ENCODE measurements around the gene ELP1. TPM values are rescaled to one million over a fixed set of nuclear protein-coding genes. Genes with fewer than 3 reads are reported as not detected.

ELP1 gene
- total RNA-seq, 4 donors from 2014 or later = 12.3 to 22.2 (median 20.2) TPM

DNA sequence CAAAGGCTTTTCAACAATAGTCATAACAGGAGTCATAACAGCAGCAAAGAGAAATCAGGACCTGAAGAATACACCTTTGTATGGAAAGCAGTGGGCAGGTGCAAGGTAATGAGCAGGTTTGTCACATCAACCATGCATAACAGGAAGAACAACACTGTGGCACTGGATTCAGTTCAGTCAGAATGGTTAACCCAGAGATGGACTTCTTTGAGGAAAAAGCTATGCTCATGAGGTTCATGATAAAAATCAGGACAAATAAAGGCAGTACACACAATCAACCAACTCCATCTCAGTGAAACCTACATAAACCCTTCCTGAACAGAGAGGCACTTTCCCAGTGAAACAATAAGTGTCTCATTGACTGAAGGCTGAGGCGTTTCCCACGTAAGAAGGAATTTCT lies 27.2 kb upstream of the ELP1 start:
- DNase-seq = no peak
- Histone ChIP-seq H3K4me1 (no peaks in the 10 kb centered on the region), H3K36me3 (peaks cover 0 to 12% (median 0%) of the 10 kb centered on the region in 3 donors), H3K27ac (no peak overlapping the region), H3K4me3 (no peak overlapping the region), H3K9me3 (no peaks in the 10 kb centered on the region), H3K27me3 (no peaks in the 10 kb centered on the region)
- TF ChIP-seq, protein P1, sequence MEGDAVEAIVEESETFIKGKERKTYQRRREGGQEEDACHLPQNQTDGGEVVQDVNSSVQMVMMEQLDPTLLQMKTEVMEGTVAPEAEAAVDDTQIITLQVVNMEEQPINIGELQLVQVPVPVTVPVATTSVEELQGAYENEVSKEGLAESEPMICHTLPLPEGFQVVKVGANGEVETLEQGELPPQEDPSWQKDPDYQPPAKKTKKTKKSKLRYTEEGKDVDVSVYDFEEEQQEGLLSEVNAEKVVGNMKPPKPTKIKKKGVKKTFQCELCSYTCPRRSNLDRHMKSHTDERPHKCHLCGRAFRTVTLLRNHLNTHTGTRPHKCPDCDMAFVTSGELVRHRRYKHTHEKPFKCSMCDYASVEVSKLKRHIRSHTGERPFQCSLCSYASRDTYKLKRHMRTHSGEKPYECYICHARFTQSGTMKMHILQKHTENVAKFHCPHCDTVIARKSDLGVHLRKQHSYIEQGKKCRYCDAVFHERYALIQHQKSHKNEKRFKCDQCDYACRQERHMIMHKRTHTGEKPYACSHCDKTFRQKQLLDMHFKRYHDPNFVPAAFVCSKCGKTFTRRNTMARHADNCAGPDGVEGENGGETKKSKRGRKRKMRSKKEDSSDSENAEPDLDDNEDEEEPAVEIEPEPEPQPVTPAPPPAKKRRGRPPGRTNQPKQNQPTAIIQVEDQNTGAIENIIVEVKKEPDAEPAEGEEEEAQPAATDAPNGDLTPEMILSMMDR (IDR thresholded peaks at IDR 0.05) = no peak
- TF ChIP-seq POLR2A (IDR thresholded peaks at IDR 0.05) = no peak
- 90 to 94% methylated on average over 2 of the region's 2 CpGs for WGBS, 2 donors
- intact Hi-C loops (cut with DNase I) = no loop called here

DNA sequence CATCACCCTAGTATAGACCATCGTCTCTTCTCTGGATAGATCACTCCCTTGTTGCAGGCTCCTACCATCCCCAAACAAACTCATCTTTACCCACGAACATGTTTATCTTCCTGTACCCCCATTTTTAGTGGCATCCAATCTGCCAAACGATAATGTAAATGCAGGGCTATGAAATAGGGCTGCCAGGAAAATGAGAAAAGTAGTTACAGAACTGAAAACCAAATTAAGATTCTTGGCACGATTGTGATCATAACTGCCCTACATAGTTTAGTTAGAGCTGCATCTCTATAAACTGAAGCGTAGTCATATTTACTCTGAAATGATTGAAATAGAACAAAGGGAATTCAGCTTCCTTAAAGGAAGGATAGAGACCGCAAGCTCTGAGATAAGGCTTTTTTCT lies 26.4 kb upstream of the ELP1 start:
- Histone ChIP-seq H3K9me3 (no peaks in the 10 kb centered on the region), H3K4me3 (no peak overlapping the region), H3K36me3 (peaks cover 0 to 7% (median 0%) of the 10 kb centered on the region in 3 donors), H3K27ac (no peak overlapping the region), H3K27me3 (no peaks in the 10 kb centered on the region), H3K4me1 (no peaks in the 10 kb centered on the region)
- no peak for DNase-seq
- intact Hi-C loops (cut with DNase I) = no loop called here
- no peak for TF ChIP-seq POLR2A (IDR thresholded peaks at IDR 0.05)
- TF ChIP-seq, protein P1 (IDR thresholded peaks at IDR 0.05) = no peak
- 60 to 62% methylated on average over 6 of the region's 6 CpGs for WGBS, 2 donors

DNA sequence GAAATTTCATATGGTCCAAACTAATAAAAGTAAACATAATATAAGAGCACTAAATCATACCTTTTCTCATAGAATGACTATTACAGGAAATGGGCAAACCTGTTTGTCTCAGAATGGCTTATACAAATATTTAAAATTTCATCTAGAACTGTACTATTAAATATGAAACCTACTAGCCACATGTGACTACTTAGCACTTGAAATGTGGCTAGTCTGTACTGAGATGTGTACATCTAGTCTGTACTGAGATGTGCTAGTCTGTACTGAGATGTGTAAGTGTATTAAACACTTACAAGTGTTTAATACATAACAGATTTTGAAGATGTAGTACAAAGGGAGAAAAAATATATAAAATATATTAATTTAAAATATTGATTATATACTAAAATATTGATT lies 22.7 kb upstream of the ELP1 start:
- Histone ChIP-seq H3K4me1 (peaks cover 0 to 5% (median 0%) of the 10 kb centered on the region in 3 donors), H3K4me3 (no peak overlapping the region), H3K27ac (no peak overlapping the region), H3K9me3 (no peaks in the 10 kb centered on the region), H3K27me3 (no peaks in the 10 kb centered on the region), H3K36me3 (no peaks in the 10 kb centered on the region)
- TF ChIP-seq, protein P1 (IDR thresholded peaks at IDR 0.05) = no peak
- no peak for TF ChIP-seq POLR2A (IDR thresholded peaks at IDR 0.05)
- DNase-seq = no peak
- intact Hi-C loops (cut with DNase I) = no loop called here

DNA sequence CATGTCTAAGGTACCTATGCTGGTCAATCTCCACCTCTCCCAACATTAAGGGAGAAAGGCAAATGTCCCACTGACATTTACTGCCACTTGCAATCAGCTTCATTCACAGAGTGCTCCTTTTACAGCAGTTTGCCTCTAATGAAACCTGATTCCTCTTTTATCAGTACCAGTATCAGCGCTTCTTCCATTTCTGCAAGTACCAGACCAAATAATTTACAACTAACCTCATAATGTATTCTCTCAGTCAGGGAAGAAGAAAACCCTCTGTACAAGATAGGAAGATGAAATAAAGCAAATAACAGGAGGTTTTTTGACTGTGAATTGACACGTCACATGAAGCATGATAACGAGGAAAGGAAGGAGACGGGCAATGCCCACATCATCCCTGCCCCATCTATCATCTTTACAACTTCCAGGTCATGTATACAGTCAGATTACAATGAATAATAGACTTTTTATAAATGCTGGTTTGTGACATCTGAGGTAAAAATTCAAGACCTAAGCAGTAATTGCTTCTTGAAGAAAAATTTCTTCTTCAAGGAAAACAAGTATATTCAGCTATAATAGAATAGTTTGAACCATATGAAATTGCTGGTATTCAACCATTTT lies 22.2 kb upstream of the ELP1 start:
- no peak for TF ChIP-seq POLR2A (IDR thresholded peaks at IDR 0.05)
- TF ChIP-seq, protein P1 (IDR thresholded peaks at IDR 0.05) = no peak
- no peak overlapping the region for H3K27ac ChIP-seq
- intact Hi-C loops (cut with DNase I) = no loop called here
- H3K27me3 ChIP-seq = no peaks in the 10 kb centered on the region
- peaks cover 0 to 5% (median 0%) of the 10 kb centered on the region in 3 donors for H3K4me1 ChIP-seq
- DNase-seq = no peak
- no peaks in the 10 kb centered on the region for H3K9me3 ChIP-seq
- WGBS, 2 donors = 84 to 90% methylated on average over 4 of the region's 4 CpGs
- no peak overlapping the region for H3K4me3 ChIP-seq
- H3K36me3 ChIP-seq = no peaks in the 10 kb centered on the region

DNA sequence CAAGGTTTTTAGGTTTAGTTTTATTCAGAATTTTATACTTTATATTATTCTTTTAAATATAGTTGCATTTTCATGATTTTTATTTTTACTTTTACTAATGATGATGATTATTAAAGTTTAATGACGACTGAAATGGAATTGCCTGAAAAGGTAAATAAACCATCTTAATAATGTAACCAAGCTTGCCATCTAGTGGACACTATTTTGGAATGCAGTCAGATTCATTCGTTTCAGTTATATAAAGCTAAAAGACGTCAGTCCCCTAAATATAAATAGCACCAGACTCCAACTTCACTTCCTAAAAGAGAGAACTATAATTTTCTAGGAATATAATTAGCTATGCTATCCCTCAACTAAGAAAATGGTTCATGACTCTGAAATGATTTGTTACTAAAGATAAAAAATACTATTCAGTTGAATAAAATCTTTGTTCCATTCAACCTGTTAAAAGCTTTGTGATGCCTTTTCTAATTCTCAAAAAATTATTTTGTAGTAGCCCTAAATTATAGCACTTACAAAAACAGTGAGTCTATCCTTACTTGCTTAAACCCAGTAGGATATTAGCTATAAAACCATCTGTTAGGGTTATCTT lies 20.2 kb upstream of the ELP1 start:
- peaks cover 0 to 5% (median 0%) of the 10 kb centered on the region in 3 donors for H3K4me1 ChIP-seq
- 0 to 2% methylated on average over 3 of the region's 3 CpGs for WGBS, 2 donors
- H3K27ac ChIP-seq = peak overlapping the region in 1 of 4 donors; percentile 21
- no peak overlapping the region for H3K4me3 ChIP-seq
- no peaks in the 10 kb centered on the region for H3K9me3 ChIP-seq
- intact Hi-C loops (cut with DNase I) = no loop called here
- H3K27me3 ChIP-seq = no peaks in the 10 kb centered on the region
- no peaks in the 10 kb centered on the region for H3K36me3 ChIP-seq
- no peak for DNase-seq
- no peak for TF ChIP-seq POLR2A (IDR thresholded peaks at IDR 0.05)
- TF ChIP-seq, protein P1 (IDR thresholded peaks at IDR 0.05) = peak; percentile 40 to 79 (median 66)
